ENCODE results near the gene FBXL19. TPM values are rescaled to one million over a fixed set of nuclear protein-coding genes. Genes with fewer than 3 reads are reported as not detected.

The FBXL19 gene
- total RNA-seq, 1 donor from 2014 or later = 76.8 TPM

GRCh38 chr16:30901201-30902028, 22.0 kb upstream of the FBXL19 start:
- H3K4me1 Mint-ChIP-seq (ENCODE audit: low read depth, unreplicated experiment) = peaks cover 5% of the 10 kb centered on the region
- no peaks in the 10 kb centered on the region for H3K36me3 Mint-ChIP-seq (ENCODE audit: unreplicated experiment)
- DNase-seq = no peak
- H3K27me3 Mint-ChIP-seq (ENCODE audit: unreplicated experiment) = peaks cover 6% of the 10 kb centered on the region
- H3K9me3 Mint-ChIP-seq (ENCODE audit: unreplicated experiment) = peaks cover 8% of the 10 kb centered on the region
- TF ChIP-seq, protein P1, sequence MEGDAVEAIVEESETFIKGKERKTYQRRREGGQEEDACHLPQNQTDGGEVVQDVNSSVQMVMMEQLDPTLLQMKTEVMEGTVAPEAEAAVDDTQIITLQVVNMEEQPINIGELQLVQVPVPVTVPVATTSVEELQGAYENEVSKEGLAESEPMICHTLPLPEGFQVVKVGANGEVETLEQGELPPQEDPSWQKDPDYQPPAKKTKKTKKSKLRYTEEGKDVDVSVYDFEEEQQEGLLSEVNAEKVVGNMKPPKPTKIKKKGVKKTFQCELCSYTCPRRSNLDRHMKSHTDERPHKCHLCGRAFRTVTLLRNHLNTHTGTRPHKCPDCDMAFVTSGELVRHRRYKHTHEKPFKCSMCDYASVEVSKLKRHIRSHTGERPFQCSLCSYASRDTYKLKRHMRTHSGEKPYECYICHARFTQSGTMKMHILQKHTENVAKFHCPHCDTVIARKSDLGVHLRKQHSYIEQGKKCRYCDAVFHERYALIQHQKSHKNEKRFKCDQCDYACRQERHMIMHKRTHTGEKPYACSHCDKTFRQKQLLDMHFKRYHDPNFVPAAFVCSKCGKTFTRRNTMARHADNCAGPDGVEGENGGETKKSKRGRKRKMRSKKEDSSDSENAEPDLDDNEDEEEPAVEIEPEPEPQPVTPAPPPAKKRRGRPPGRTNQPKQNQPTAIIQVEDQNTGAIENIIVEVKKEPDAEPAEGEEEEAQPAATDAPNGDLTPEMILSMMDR (IDR thresholded peaks at IDR 0.05; ENCODE audit: partially characterized antibody, unreplicated experiment) = no peak
- H3K27ac Mint-ChIP-seq (ENCODE audit: unreplicated experiment) = no peak overlapping the region
- peak overlapping the region; percentile 74 for H3K4me3 Mint-ChIP-seq (ENCODE audit: unreplicated experiment)

GRCh38 chr16:30902029-30902972, 21.1 kb upstream of the FBXL19 start:
- peak; percentile 79 for DNase-seq
- Mint-ChIP-seq H3K9me3 (ENCODE audit: unreplicated experiment) (peaks cover 8% of the 10 kb centered on the region), H3K36me3 (ENCODE audit: unreplicated experiment) (no peaks in the 10 kb centered on the region), H3K27ac (ENCODE audit: unreplicated experiment) (peak overlapping the region; percentile 97), H3K4me1 (ENCODE audit: low read depth, unreplicated experiment) (peaks cover 5% of the 10 kb centered on the region), H3K4me3 (ENCODE audit: unreplicated experiment) (peak overlapping the region; percentile 91), H3K27me3 (ENCODE audit: unreplicated experiment) (peaks cover 6% of the 10 kb centered on the region)
- TF ChIP-seq, protein P1 (IDR thresholded peaks at IDR 0.05; ENCODE audit: partially characterized antibody, unreplicated experiment) = peak; percentile 27

DNA sequence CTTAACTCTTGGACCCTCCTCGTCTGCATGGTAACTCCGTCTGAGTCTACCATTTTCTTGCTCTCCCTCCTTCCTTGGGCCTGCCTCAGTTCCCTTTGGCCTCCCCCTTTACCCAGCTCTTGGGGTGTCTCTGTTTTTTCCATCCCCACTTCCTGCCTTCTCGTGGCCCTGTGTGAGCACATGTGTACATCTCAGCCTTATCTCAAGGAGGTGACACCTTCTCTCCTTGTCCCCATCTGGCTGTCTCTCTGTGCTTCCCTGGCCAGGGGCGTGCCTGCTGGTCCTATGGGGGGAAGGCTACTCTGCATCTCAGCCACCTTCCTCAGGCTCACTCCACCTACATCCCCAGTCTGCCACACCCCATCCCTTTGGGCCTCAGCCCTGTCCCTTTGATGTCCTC, 20.4 kb upstream of the FBXL19 start:
- Mint-ChIP-seq H3K4me3 (ENCODE audit: unreplicated experiment) (peak overlapping the region; percentile 91), H3K27ac (ENCODE audit: unreplicated experiment) (peak overlapping the region; percentile 97), H3K36me3 (ENCODE audit: unreplicated experiment) (no peaks in the 10 kb centered on the region), H3K27me3 (ENCODE audit: unreplicated experiment) (peaks cover 6% of the 10 kb centered on the region), H3K4me1 (ENCODE audit: low read depth, unreplicated experiment) (peaks cover 5% of the 10 kb centered on the region), H3K9me3 (ENCODE audit: unreplicated experiment) (peaks cover 8% of the 10 kb centered on the region)
- no peak for DNase-seq
- TF ChIP-seq, protein P1 (IDR thresholded peaks at IDR 0.05; ENCODE audit: partially characterized antibody, unreplicated experiment) = no peak

GRCh38 chr16:30903596-30903995, 19.8 kb upstream of the FBXL19 start:
- Mint-ChIP-seq H3K27me3 (ENCODE audit: unreplicated experiment) (peaks cover 6% of the 10 kb centered on the region), H3K4me3 (ENCODE audit: unreplicated experiment) (no peak overlapping the region), H3K27ac (ENCODE audit: unreplicated experiment) (no peak overlapping the region), H3K4me1 (ENCODE audit: low read depth, unreplicated experiment) (peaks cover 5% of the 10 kb centered on the region), H3K9me3 (ENCODE audit: unreplicated experiment) (peaks cover 8% of the 10 kb centered on the region), H3K36me3 (ENCODE audit: unreplicated experiment) (no peaks in the 10 kb centered on the region)
- TF ChIP-seq, protein P1 (IDR thresholded peaks at IDR 0.05; ENCODE audit: partially characterized antibody, unreplicated experiment) = no peak
- no peak for DNase-seq
